GM10266 (cell line): ENCODE results near the gene CIDEB.
A peak's percentile ranks its signal among the peaks of the same experiment; 100 is the strongest.
"Not testable (repeated sequence)": the region's sequence is repeated elsewhere in the genome, so short reads cannot be mapped to it uniquely, and the experiment has no call there.

Experiments
- DNase-seq: peaks from one replicate; pipeline ENCODE4 v3.0.0; 2012; ENCODE audit errors: extremely low spot score
- TF ChIP-seq, protein P1 (sequence below): IDR thresholded peaks from 2 replicates; pipeline ENCODE4 v1.5.1; 2012; ENCODE audit warnings: mild to moderate bottlenecking, low read depth; ENCODE audit not compliant: control insufficient read depth, insufficient read depth; ENCODE audit errors: missing control alignments

Gene CIDEB

GRCh38 chr14:24331731-24332267 lies 24.0 kb upstream of the CIDEB start:
- no peak for DNase-seq
- TF ChIP-seq, protein P1, sequence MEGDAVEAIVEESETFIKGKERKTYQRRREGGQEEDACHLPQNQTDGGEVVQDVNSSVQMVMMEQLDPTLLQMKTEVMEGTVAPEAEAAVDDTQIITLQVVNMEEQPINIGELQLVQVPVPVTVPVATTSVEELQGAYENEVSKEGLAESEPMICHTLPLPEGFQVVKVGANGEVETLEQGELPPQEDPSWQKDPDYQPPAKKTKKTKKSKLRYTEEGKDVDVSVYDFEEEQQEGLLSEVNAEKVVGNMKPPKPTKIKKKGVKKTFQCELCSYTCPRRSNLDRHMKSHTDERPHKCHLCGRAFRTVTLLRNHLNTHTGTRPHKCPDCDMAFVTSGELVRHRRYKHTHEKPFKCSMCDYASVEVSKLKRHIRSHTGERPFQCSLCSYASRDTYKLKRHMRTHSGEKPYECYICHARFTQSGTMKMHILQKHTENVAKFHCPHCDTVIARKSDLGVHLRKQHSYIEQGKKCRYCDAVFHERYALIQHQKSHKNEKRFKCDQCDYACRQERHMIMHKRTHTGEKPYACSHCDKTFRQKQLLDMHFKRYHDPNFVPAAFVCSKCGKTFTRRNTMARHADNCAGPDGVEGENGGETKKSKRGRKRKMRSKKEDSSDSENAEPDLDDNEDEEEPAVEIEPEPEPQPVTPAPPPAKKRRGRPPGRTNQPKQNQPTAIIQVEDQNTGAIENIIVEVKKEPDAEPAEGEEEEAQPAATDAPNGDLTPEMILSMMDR: no peak

- TF ChIP-seq, protein P1: no peak
- no peak for DNase-seq
Measured at GRCh38 chr14:24330973-24331674, 23.3 kb upstream of the CIDEB start.

GRCh38 chr14:24329736-24330135 lies 22.0 kb upstream of the CIDEB start:
- no peak for DNase-seq
- TF ChIP-seq, protein P1: no peak

- TF ChIP-seq, protein P1: no peak
- no peak for DNase-seq
Measured at GRCh38 chr14:24329073-24329663, 21.4 kb upstream of the CIDEB start.

- not testable (repeated sequence) for DNase-seq
Measured at GRCh38 chr14:24327914-24328313, 20.1 kb upstream of the CIDEB start.

DNA sequence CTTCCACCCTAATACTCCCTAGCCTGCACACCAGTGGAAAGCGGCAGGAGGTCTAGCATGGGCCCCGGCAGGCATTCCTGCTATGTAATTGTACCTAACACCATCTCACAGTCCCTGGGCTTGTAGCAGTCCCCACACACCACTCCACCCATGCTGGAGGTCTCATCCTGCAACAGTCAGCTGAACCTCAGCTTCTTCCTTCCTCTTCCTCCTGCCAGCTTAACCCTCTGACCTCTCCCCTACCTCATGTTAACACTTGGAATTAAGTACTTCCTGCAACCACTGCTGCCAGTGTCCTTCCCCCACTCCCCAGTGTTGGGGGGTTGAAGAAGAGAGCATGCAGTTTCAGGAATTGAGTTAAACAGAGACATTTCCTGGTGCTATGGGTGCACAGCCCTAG lies 19.5 kb upstream of the CIDEB start:
- TF ChIP-seq, protein P1: no peak
- DNase-seq: no peak

More at GRCh38 chr14:24327914-24328313, 20.1 kb upstream of the CIDEB start:
- TF ChIP-seq, protein P1: peak; percentile 55

DNA sequence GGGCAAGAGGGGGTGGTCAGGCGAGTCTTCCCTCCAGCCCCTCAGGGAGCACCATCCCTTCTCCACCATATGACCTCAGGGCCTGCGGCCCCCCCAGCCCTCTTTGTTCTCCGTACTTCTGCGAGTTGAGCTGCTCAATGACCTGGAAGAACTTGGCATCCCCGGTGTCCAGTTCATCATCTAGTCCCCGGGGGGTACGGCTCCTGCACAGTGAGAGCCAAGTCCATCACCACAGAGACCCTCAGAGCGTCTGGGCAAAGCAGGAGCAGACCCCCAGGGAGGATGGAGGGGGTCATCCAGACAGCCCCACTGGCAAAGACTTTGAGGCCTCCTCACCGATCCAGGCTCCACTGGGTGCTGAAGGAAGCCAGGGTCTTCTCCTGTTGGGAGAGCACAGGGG lies 18.2 kb upstream of the CIDEB start:
- DNase-seq: no peak
- TF ChIP-seq, protein P1: no peak
